Stimulated activated CD8-positive, alpha-beta memory T cell treated with anti-CD3 and anti-CD28 coated beads, Interleukin-7, amount 100 ng/mL, for 48 hours (primary cell): Measurements from ENCODE around the gene ENG.

Experiments used
- DNase-seq, 2 donors: peaks; one replicate each; pipeline ENCODE4 v3.0.0-alpha.2; 2020; ENCODE audit warnings: low read depth in 1 of 2; ENCODE audit errors: extremely low read depth in 1 of 2

ENG gene

GRCh38 chr9:127815512-127816361, 38.7 kb downstream of the ENG start:
- no peak for DNase-seq

DNA sequence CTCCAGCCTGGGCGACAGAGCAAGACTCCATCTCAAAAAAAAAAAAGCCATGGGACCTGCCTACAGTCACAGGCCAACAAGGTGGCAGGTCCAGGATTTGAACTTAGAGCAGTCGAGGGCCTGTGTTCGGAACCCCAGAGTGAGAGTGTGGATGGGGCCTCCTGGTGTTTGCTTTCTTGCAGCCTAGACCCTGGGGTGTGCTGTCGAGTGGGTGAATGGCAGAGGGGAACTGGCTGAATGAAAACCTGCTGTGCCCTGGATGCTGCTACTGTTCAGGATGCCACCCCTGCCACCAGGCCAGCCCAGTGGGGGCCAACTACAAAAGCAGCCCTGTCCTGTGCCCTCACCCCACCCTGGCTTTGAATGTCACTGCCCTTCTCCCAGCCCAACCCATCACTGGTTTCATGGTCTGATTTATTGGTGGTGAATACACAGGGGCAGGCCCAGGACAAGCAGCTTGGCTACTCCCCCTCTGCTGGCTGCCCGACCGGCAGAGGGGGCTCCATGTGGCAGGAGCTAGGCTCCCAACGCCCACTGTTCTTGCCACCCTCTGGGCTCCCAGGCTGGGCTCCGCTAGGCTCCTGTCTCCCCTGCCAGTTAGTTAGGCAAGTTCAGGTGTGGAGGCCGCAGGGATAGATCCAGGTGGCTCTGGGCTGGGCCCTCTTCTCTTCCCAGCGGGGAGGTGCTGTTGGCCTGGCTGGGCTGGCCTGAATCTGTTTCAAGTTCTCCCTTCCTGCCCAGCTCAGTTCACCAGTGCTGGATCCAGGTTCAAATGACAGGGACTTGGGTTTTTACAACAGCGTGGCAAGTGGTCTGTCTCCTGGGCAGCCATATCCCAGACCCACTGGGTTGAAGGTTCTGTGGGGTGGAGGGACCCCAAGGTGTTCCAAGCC, 39.6 kb downstream of the ENG start:
- DNase-seq: no peak

- DNase-seq: no peak
These were observed 40.7 kb downstream of the ENG start for GRCh38 chr9:127813686-127814226.

- no peak for DNase-seq
These were observed 41.4 kb downstream of the ENG start for GRCh38 chr9:127812936-127813675.

DNA sequence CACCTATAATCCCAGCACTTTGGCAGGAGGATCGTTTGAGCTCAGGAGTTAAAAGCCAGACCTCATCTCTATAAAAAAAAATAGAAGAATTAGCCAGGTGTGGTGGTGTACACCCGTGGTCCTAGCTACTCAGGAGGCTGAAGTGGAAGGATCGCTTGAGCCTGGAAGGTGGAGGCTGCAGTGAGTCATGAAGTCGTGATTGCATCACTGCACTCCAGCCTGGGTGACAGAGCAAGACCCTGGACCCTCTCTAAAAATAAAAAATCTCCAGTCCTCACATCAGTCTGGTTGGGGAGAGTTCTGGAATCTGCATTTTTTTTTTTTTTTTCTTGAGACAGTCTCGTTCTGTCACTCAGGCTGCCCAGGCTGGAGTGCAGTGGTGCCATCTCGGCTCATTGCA, 42.4 kb downstream of the ENG start:
- DNase-seq: no peak

DNA sequence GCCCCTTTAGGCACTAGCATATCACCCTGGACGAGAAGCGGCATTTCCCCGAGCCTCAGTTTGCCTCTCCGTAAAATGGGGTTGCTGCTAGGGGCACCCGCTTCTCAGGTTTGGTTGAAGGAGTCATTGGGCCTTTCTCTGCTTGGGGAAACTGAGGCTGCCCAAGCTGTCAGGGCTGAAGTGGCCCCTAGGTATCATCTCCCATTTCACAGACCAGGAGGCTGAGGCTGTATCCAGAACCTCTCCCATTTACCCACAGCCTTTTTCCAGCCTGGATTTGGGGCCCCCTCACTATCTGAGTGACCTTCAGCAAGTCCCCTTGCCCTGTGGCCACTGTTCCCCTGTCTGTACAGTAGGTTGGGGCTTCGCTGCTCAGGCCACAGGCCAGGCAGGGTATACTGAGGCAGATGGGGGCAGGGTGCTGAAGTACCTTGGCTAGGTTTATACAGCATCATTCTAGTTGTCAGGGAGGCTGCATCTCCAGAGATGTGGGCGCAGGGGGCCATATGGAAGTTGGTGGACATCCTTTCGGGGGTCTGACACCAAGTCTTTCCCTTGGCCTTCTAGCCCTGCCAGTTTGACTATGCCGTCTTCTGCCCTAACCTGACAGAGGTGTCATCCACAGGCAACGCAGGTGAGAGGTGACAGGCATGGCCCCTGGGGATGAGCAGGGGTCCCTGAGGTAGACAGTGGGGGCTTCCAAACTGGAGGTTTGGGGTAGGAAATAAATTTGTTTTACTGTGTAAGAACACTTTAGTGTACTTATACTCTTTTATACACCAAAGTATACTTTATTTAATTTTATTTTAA, 43.9 kb downstream of the ENG start:
- DNase-seq: no peak

DNA sequence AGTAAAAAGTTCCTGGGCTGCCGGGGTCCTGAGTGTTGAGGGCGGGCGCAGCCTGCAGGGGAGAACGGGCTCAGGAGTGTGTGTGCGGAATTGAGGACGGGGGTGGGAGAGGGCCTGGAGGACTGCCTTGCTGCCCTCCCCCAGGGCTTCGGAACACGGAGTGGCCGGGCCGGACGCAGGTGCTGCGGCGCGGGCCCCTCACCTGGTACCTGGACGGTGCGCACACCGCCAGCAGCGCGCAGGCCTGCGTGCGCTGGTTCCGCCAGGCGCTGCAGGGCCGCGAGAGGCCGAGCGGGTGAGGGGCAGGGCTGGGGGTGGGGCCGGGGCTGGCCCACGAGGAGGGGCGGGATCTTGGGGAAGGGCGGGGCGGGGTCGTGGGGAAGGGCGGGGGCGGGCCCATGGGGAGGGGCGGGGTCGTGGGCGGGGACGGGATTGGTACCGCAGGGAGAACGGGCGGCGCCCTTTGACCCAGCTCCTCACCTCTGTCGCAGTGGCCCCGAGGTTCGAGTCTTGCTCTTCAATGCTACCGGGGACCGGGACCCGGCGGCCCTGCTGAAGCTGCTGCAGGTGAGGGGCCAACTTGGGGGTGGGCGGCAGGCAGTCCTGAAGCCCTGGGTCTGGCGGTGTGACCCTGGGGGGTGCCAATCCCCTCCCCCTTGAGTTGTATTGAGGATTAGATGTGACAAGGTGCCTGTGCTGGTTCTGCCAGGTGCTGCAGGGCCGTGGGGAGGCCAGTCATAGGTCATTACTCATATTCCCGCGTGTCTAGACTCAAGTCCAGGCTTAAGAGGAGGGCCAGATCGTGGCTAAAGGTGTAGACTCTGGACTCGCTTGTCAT, 44.7 kb downstream of the ENG start:
- DNase-seq: no peak

DNA sequence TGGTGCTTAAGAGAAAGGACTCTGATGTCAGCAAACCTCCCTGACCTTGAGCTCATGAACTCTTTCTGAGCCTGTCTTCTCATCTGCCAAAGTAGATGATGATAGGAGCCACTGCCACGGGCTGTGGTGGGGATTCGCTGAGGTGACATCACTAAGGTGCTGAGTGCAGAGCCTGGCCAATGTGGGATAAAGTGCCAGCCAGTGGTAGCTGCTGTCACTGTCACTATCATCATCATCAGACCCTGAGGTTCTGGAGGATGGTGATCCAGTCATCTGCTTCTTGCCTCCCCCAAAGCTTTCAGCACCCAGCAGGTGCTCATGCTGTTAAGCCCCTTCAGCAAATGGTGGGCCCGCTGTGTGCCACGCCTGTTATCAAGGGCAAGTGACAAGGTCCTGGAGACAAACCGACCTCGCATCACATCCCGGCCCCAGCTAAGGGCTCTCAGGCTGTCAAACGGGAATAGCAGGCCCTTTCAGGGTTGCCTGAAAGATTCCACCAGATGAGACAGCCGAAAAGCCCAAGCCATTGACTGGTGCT, 45.4 kb downstream of the ENG start:
- no peak for DNase-seq

- DNase-seq: no peak
These were observed 46.0 kb downstream of the ENG start for GRCh38 chr9:127808347-127809001.

DNA sequence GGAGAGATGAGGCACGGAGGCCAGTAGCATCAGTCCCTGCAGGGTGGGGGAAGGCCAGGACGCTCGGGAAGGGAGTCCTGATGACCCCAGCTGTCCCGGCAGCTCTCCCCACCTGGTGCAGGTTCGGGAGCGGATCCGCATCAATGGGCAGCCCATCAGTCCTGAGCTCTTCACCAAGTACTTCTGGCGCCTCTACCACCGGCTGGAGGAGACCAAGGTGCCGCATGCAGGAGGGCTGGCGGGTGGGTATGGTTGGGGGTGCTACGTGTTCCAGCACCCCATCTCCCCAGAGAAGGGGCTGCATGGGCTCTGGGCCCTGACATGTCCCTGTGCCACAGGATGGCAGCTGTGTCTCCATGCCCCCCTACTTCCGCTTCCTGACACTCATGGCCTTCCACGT, 47.6 kb downstream of the ENG start:
- DNase-seq: no peak

GRCh38 chr9:127805620-127806019, 48.8 kb downstream of the ENG start:
- no peak for DNase-seq

- DNase-seq: no peak
These were observed 50.7 kb downstream of the ENG start for GRCh38 chr9:127803507-127804352.

GRCh38 chr9:127802576-127803443, 51.6 kb downstream of the ENG start, which contains the start of gene FPGS:
Gene FPGS, plus strand, starts transcription at chr9:127802882. Its CDS starts 43 bp downstream, at chr9:127802925.
- DNase-seq: peak; percentile 67 to 84

DNA sequence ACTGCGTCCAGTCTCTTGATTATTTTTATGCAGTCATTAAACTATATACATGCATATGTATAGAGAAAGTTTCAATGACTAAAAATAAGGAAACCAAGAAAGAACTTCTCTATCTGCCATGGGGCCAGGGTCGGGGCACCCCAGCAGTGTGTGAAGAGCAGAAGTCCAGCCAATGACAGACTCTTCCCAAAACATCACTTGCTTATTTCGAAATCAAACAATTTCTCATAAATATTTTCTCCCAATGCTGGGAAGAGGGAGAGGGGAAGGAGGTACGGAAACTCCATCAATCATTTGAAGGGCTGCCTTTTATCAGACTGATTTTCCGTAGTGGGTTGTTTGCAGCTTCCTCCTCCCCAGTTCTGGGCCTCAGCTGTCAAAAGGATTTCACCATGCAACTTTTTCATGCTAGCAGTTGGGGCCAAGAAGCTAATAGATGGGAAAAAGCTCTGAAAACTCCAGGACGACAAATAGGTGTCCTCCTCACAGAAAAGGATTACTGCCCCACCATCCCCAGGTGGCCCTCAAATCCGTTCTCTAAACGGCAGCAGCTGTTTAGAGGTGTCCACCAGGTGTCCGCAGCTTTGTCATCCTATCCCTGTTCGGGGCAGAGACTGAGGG, 52.4 kb downstream of the ENG start:
- DNase-seq: no peak

- DNase-seq: no peak
These were observed 57.5 kb downstream of the ENG start for GRCh38 chr9:127796852-127797370.
